ENCODE data around the gene COMMD6.

DNA sequence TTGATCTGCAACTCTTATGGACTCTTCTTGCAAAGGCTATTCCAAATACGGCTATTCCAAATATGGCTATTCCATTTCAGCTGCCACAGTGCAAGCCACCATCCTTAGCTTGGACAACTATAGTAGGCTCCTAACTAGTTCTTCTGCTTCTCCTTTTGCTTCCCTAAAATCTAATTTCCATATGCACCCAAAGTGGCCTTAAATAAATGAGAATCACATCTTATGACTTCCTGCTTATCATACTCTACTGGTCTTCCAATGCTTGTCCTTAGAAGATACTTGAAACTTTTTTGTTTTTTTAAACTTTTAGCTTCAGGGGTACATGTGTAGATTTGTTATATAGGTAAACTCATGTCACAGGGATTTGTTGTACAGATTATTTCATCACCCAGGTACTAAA lies 16.8 kb upstream of the COMMD6 start:
- TF ChIP-seq, protein P1, sequence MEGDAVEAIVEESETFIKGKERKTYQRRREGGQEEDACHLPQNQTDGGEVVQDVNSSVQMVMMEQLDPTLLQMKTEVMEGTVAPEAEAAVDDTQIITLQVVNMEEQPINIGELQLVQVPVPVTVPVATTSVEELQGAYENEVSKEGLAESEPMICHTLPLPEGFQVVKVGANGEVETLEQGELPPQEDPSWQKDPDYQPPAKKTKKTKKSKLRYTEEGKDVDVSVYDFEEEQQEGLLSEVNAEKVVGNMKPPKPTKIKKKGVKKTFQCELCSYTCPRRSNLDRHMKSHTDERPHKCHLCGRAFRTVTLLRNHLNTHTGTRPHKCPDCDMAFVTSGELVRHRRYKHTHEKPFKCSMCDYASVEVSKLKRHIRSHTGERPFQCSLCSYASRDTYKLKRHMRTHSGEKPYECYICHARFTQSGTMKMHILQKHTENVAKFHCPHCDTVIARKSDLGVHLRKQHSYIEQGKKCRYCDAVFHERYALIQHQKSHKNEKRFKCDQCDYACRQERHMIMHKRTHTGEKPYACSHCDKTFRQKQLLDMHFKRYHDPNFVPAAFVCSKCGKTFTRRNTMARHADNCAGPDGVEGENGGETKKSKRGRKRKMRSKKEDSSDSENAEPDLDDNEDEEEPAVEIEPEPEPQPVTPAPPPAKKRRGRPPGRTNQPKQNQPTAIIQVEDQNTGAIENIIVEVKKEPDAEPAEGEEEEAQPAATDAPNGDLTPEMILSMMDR (conservative IDR thresholded peaks at IDR 0.05) = no peak
- TF ChIP-seq ZFX (IDR thresholded peaks at IDR 0.05) = no peak

Measured in C4-2B (cell line).